ENCODE results near the gene MED14. TPM values are rescaled to one million over a fixed set of nuclear protein-coding genes. Genes with fewer than 3 reads are reported as not detected.

Gene MED14
- total RNA-seq, 1 donor from 2014 or later: 47.0 TPM

- intact Hi-C loops (cut with DNase I): no loop called here
- ATAC-seq (no peak), DNase-seq (ENCODE audit: low spot score) (no peak)
Measured at GRCh38 chrX:40625294-40625693, 110.0 kb downstream of the MED14 start.

GRCh38 chrX:40623665-40624064, 111.7 kb downstream of the MED14 start:
- no peak for DNase-seq (ENCODE audit: low spot score)
- intact Hi-C loops (cut with DNase I): no loop called here
- ATAC-seq: no peak

- intact Hi-C loops (cut with DNase I): no loop called here
- no peak for DNase-seq (ENCODE audit: low spot score)
- no peak for ATAC-seq
Measured at GRCh38 chrX:40623139-40623536, 112.2 kb downstream of the MED14 start, which contains the start of gene MPC1L. Gene MPC1L, plus strand, starts transcription at chrX:40623428. Its CDS starts 138 bp downstream, at chrX:40623566.

- peak; percentile 44 for ATAC-seq
- no peak for DNase-seq (ENCODE audit: low spot score)
- intact Hi-C loops (cut with DNase I): no loop called here
Measured at GRCh38 chrX:40622479-40623138, 112.7 kb downstream of the MED14 start.

DNA sequence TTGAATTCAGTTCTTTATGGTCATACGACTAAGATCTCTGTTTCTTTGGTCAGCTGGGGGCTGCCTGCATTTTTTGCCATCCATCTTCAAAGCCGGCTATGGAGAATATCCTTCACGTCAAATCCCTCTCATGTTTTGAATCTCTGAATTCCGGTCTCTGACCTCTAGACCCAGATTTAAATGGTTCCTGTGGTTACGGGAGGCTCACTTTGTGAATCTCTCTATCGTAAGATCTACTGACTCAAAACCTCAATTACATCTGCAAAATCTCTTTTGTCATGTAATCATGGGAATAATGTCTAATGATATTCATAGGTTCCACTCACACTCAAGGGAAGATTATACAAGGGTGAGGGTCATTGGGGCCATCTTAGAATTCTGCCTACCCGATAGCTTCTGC, 117.8 kb downstream of the MED14 start:
- DNase-seq (ENCODE audit: low spot score) (no peak), ATAC-seq (no peak)
- intact Hi-C loops (cut with DNase I): no loop called here

- ATAC-seq: no peak
- intact Hi-C loops (cut with DNase I): no loop called here
- no peak for DNase-seq (ENCODE audit: low spot score)
Measured at GRCh38 chrX:40615976-40616375, 119.4 kb downstream of the MED14 start.

DNA sequence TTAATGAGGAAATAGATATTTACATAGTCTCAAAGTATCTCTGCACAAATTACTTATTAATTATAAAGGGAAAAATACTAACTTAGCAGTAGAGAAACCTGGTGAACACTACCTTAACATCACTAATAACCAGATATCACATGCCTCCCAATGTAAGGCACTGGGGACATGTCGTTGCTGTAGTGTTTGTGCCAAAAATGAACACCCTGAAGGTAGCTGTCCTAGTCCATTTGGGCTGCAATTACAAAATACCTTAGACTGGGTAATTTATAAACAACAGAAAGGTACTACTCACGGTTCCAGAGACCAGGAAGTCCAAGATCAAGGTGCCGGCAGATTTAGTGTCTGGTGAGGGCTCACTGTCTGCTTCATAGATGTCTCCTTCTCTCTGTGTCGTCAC, 122.8 kb downstream of the MED14 start:
- ATAC-seq (no peak), DNase-seq (ENCODE audit: low spot score) (no peak)

GRCh38 chrX:40607381-40607780, 128.0 kb downstream of the MED14 start:
- DNase-seq (ENCODE audit: low spot score) (no peak), ATAC-seq (no peak)
- intact Hi-C loops (cut with DNase I): no loop called here

More for the DNA sequence above, 122.8 kb downstream of the MED14 start:
- intact Hi-C loops (cut with DNase I): no loop called here

GRCh38 chrX:40603446-40603845, 131.9 kb downstream of the MED14 start:
- ATAC-seq (no peak), DNase-seq (ENCODE audit: low spot score) (no peak)
- intact Hi-C loops (cut with DNase I): no loop called here

Other genes with a start within 250 kb of the MED14 start
- 103 TPM for gene ATP6AP2, start 154.6 kb downstream of the MED14 start, total RNA-seq
- not detected for gene MPC1L, start 112.1 kb downstream of the MED14 start, total RNA-seq
- 14.0 TPM for gene CXorf38, start 88.0 kb downstream of the MED14 start, total RNA-seq